ENCODE measurements around the gene ZNF575.

Gene ZNF575

GRCh38 chr19:43489979-43490599 is 42.9 kb upstream of the ZNF575 start:
- no peak for TF ChIP-seq REST (IDR thresholded peaks at IDR 0.05; ENCODE audit: insufficient read depth in 1 of 2, low read depth in 2 of 2, low read length in 2 of 2)
- no peak for TF ChIP-seq SIN3A (IDR thresholded peaks at IDR 0.05; ENCODE audit: borderline replicate concordance, insufficient read depth, low read length)
- no peak for TF ChIP-seq POLR2AphosphoS5 (IDR thresholded peaks at IDR 0.05; ENCODE audit: low read depth, low read length)
- no peak for TF ChIP-seq TAF1 (IDR thresholded peaks at IDR 0.05; ENCODE audit: borderline replicate concordance, insufficient read depth, low read length)
- TF ChIP-seq FOXP2 (optimal IDR thresholded peaks at IDR 0.05; ENCODE audit: borderline replicate concordance, extremely low read depth, extremely low read length, insufficient read depth) = no peak

GRCh38 chr19:43490759-43491158 is 42.2 kb upstream of the ZNF575 start:
- TF ChIP-seq TAF1 (IDR thresholded peaks at IDR 0.05; ENCODE audit: borderline replicate concordance, insufficient read depth, low read length) = no peak
- no peak for TF ChIP-seq FOXP2 (optimal IDR thresholded peaks at IDR 0.05; ENCODE audit: borderline replicate concordance, extremely low read depth, extremely low read length, insufficient read depth)
- TF ChIP-seq POLR2AphosphoS5 (IDR thresholded peaks at IDR 0.05; ENCODE audit: low read depth, low read length) = no peak
- no peak for TF ChIP-seq REST (IDR thresholded peaks at IDR 0.05; ENCODE audit: insufficient read depth in 1 of 2, low read depth in 2 of 2, low read length in 2 of 2)

GRCh38 chr19:43495082-43495481 is 37.9 kb upstream of the ZNF575 start:
- TF ChIP-seq REST (IDR thresholded peaks at IDR 0.05; ENCODE audit: insufficient read depth in 1 of 2, low read depth in 2 of 2, low read length in 2 of 2) (no peak), TAF1 (IDR thresholded peaks at IDR 0.05; ENCODE audit: borderline replicate concordance, insufficient read depth, low read length) (no peak)

GRCh38 chr19:43496960-43497359 is 36.0 kb upstream of the ZNF575 start:
- TF ChIP-seq FOXP2 (optimal IDR thresholded peaks at IDR 0.05; ENCODE audit: borderline replicate concordance, extremely low read depth, extremely low read length, insufficient read depth) (no peak), TAF1 (IDR thresholded peaks at IDR 0.05; ENCODE audit: borderline replicate concordance, insufficient read depth, low read length) (no peak), SIN3A (IDR thresholded peaks at IDR 0.05; ENCODE audit: borderline replicate concordance, insufficient read depth, low read length) (no peak), POLR2AphosphoS5 (IDR thresholded peaks at IDR 0.05; ENCODE audit: low read depth, low read length) (no peak)

GRCh38 chr19:43498233-43498842 is 34.6 kb upstream of the ZNF575 start:
- TF ChIP-seq TAF1 (IDR thresholded peaks at IDR 0.05; ENCODE audit: borderline replicate concordance, insufficient read depth, low read length) = no peak

- TF ChIP-seq TAF1 (IDR thresholded peaks at IDR 0.05; ENCODE audit: borderline replicate concordance, insufficient read depth, low read length) (no peak), FOXP2 (optimal IDR thresholded peaks at IDR 0.05; ENCODE audit: borderline replicate concordance, extremely low read depth, extremely low read length, insufficient read depth) (no peak), REST (IDR thresholded peaks at IDR 0.05; ENCODE audit: insufficient read depth in 1 of 2, low read depth in 2 of 2, low read length in 2 of 2) (no peak), POLR2AphosphoS5 (IDR thresholded peaks at IDR 0.05; ENCODE audit: low read depth, low read length) (no peak), SIN3A (IDR thresholded peaks at IDR 0.05; ENCODE audit: borderline replicate concordance, insufficient read depth, low read length) (no peak)
Measured at GRCh38 chr19:43499042-43499441, 33.9 kb upstream of the ZNF575 start.
